GM21447 (cell line): ENCODE measurements around the gene CAMTA2.
A peak's percentile ranks its signal among the peaks of the same experiment; 100 is the strongest.

Experiments used
- ATAC-seq: cut with Tn5 transposase; IDR thresholded peaks from one replicate; pipeline ENCODE4 v1.9.1; 2021; ENCODE audit not compliant: unreplicated experiment

Gene CAMTA2

DNA sequence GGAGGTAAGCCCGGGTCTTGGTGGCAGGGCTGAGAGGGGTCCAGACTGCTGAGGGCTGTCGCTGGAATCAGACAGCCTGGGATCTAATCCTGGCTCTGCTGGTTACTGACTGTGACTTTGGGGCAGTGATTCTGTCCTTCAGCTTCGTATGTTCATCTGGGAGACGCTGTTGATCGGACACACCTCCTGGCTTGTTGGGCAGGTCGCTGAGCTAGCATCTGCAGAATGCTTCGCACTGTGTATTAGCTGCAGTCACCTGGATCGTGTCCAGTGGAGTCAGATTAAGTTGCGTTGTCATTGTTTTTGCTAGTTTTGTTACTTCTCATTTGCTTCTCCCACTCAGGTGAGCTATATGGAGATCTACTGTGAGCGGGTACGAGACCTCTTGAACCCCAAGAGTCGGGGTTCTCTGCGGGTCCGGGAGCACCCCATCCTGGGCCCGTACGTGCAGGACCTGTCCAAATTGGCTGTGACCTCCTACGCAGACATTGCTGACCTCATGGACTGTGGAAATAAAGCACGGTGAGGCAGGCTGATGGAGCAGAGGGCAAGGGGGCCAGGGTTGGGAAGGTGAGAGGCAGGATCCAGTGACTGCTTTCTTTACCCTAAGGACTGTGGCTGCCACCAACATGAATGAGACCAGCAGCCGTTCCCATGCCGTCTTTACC lies 14.8 kb upstream of the CAMTA2 start:
- no peak for ATAC-seq

DNA sequence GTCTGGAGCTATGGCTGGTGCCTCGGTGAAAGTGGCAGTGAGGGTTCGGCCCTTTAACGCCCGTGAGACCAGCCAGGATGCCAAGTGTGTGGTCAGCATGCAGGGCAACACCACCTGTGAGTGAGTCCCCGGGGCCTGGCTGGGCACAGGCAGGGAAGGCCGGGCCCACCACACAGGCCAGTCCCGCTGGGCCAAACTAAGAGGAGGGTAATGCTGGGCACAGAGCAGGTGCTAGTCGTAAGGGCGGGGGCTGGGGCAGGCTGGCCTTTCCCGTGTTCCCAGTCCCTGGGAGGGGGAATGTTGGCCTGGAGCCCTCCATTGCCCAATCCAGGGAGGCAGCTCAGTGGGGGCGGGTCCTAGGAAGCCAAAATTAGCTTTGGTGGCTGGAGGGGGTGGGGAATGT lies 12.8 kb upstream of the CAMTA2 start:
- no peak for ATAC-seq

DNA sequence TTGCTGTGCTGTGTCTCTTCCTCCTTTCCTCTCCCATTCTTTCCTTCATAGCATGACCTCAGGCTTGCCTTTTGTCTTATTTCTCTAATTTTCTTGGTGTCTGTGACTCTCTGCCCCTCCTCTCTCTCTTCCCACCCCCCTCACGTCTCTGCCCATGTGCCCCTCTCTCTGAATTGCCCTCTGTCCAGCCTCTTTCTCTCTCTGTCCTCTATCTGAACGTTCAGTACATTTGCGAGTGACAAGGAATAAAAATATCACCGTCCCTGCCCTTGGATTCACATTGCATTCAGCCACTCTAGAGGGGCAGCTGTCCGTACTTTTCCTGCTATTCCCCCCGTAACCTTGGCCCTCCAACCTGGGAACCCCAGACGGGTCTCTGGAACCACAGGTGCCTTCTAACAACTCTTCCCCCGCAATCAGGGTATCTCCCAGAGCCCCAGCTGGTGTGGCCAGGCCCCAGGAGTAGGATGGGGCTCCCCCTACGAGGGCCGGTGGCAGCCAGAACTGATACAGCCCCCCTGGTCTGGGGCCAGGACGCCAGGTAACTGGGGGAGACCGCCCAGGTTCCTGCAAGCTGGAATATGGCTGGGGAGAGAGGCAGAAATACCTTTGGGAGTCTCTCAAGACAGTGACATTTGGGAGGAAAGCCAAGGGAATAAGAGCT lies 12.1 kb upstream of the CAMTA2 start:
- ATAC-seq = no peak

DNA sequence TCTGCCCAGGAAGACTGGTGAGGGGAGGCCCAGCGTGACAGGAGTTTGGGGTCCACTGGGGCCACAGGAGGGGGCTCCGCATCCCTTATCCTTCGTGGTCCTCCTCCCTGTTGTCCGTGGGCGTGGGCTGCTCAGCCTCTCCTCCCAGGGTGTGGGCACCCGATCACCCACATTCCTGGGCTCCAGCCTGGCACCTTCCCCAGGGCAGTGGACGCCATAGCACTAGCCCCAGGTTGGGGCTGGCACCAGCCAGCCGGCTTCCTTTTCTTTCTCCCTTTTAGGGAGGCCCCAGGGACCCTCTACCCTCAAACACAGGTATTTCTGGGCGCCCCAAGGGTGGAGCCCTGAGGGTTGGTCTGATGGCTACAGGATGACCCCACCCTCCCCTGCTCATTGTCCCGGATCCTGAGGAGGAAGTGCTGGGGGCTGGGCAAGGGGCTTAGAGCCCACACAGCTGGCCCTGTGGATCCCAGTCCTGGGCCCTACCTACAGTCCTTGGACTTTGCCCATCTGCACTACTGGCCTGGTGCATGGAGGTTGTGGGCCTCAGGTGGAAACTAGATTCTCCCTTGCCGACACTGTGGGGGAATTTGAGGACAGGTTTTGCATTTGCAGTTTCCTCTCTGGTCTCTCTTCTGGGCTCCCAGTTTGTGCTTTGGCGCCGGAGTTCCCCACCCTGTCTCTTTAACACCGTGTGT lies 11.4 kb upstream of the CAMTA2 start:
- no peak for ATAC-seq

DNA sequence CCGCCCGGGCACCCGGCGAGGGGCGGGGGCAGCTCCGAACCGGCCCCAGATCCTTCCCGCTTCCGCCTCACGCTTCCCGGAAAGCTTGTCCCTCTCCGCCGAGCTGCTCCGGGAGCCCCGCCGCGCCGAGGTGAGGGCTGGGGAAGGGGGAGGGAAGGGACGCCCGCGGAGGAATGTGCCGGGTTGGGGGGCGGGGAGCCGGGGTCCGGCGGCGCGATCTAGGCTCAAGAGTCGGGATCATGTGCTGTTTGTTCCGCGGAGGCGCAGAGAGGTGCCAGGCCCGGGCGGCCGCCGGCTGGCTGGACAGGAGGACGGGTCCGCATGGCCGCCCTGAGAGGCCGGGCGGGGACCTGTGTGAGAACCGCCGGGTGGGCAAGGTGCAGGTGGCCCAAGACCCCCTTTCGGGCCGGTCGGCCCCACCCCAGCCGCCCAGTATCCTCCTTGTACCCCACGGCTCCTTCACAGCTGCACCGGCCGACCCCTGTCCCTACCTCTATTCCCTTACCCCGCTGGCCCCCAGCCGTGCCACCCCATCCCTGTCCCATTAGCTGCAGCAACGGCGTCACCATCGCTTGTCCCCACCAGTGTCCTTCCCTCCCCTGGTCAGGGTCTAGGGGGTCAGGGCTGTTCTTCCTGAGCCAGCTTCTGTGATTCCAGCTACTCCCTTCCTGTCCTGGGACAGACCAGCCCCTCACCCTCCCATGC lies 10.7 kb upstream of the CAMTA2 start:
- ATAC-seq = peak; percentile 12

DNA sequence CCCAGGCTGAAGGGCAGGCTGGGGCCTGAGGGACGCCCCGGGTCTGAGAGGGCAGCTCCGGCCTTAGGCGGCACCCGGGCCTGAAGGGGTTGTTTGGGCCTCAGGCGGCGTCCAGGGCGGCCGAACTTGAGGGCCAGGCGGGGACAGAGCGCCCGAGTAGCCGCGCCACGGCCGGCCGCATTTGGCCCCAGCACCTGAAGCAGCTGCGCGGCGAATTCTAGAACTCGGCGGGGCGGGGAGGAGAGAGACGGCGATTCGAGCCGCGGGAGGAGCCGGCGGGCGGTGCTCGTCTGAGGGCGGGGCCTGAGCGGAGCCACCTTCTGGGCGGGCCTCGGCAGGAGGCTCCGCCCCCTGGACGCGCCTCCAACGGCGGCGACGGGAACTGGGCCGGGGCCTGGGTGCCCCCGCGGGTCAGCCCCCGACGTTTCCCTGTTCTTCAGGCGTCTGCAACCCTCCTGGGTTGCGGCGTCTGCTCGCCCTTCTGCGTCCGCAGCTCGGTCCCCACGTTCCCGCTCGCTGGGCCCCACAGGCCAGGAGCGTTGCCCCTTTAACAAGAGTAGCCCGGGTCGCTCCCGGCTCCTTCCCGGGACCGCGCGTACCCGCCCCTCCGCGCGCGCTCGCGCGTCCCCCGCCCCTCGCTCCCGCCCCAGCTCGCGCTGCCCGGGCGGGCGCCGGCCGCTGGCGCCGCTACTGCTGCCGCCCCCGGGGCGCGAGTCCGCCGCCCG lies 10.0 kb upstream of the CAMTA2 start, which contains the start of the genes INCA1 and KIF1C:
TSS of gene INCA1 (minus strand) at position 221 of the 725 bp plus-strand sequence. CDS start 3,085 bp downstream, outside the sequence.
TSS of gene KIF1C (plus strand) at position 649 of the 725 bp plus-strand sequence. CDS start 2,297 bp downstream, outside the sequence.
- ATAC-seq = peak; percentile 65

DNA sequence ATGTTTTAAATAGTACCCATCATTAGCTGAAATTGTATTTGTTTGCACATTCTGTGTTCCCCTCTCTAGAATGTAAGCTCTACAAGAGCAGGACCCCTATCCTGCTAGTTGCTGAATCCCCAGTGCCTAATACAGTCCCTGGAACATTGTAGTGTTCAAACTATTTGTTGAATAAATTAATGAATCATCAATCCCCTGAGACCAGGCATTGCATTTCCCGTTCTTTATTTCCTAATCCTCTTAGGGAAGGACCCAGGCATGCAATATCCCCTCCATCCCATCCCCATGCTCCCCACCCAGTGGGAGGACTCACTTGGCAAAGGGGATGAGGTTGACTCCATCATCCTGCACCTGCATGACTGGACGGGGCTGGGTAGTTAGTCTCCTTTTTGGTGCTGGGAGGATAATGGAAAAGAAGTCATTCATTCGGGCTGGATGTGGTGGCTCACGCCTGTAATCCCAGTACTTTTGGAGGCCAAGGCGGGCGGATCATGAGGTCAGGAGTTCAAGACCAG lies 6.7 kb upstream of the CAMTA2 start:
- ATAC-seq = no peak

DNA sequence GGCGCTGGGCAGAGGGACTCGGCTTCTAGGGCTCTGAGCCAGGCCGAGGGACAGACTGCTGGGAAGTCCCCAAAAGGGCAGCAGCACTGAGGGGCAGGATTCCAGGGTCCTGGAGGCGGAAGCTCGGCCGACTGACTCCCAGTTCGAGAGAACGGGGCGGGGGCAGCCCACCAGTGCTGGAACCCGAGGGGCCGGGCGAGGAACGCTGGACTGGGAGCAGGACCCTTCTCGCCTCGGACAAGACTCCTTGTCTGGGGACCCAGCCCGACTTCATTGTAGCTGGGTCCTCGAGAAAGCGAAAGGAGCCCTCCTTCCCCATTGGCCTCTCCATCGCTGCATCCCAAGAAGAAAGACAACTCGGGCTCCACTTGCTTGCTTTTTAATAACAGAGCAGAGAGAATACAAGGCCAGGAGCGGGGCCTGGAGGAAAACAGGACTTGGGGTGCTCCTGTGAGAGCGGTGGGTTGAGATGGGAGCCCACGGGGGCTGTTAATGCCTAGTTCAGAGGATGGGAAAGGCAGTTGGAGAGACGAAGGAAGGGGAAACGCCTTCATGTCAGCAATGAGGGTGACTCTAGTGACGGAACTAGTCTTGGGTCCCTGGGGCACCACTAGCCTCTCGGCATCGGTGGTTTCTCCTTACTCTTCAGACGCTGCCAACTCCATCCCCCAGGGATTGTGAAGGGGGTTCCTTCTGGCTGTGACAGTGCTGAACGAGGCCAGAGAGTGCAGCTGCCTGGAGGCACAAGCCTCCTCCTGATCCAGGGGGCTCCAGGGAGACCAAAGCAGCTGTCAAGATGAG lies 492 bp upstream of the CAMTA2 start:
- no peak for ATAC-seq

DNA sequence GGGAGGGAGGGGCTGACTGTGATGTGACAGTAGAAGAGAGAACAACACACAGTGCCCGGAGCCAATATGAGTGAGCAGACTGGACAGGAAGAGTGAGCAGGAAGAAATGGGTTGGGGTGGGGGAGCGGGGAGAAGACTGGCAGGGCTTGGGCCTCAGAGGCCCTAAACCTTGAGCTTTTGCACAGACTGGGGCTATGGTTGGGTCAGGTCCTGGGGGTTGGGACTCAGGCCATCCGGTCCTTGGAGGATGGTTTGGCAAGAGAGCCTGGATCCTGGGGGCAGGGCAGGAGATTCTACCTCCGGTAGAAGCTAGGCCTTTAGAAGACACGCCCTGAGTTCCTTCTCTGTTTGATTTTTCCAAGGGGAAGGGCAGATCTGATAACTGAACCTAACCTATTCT lies 1.1 kb downstream of the CAMTA2 start:
- ATAC-seq = no peak

DNA sequence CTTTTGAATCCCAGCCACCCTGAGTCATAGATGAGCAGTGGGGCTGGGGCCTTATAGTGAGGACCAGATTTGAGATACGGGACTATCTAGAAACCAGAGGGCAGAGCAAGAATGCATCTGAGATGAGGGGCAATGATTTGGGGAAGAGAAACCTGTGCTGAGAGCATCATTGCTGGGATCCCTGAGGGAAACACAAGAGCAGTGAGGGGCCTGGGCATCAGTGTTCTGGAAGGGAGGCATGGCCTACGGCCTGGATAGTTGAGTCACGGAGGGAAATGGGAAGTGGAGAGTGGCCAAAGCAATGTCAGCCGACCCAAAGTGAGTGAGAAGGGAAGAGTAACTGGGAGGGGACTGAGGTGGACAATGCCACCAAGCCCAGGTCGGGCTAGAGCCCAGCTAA lies 5.2 kb downstream of the CAMTA2 start:
- no peak for ATAC-seq

DNA sequence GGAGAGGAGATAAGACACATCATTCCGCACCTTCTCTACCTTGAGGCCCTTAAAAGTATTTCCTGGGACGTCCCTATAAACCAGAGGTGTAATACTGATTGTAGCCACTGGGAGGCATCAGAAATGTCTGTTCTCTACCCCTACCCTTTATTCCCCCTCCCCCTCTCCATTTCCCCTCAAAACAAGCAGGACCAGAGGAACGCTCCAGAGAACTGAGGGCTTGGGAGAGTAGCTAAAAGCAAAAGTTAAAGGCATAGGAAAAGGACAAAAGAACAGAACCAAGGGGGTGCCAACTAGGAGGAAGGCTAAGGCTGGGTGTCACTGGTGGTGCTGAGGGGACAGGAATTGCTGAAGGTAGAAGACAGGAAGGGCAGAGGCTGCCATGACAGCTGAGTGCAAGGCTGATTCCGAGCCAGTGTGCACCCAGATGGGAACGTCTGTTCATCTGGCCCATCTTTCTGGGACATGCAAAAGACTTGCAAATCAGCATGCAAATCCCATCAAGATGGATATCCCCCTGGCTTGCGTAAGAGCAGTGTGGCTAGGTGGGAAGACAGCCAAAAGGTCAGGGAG lies 6.7 kb downstream of the CAMTA2 start:
- no peak for ATAC-seq

DNA sequence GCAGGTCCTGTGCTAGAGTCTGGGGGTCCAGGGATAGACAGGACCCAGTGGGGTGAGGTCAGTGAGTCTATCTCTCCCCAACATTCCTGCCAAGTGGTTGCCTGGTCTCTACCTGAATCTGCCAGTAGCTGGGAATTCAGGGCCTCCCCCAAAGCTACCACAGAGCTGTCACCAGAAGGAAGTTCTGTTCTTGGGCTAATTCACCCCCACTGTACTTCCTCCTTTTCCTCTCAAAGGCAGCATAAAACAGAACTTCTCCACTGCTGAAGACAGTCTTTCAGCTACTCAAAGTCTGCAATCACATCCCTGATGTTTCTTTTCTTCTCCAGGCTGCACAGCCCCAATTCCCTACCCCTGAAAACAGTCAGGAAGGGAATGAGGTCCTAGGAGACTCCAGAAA lies 8.7 kb downstream of the CAMTA2 start:
- no peak for ATAC-seq

DNA sequence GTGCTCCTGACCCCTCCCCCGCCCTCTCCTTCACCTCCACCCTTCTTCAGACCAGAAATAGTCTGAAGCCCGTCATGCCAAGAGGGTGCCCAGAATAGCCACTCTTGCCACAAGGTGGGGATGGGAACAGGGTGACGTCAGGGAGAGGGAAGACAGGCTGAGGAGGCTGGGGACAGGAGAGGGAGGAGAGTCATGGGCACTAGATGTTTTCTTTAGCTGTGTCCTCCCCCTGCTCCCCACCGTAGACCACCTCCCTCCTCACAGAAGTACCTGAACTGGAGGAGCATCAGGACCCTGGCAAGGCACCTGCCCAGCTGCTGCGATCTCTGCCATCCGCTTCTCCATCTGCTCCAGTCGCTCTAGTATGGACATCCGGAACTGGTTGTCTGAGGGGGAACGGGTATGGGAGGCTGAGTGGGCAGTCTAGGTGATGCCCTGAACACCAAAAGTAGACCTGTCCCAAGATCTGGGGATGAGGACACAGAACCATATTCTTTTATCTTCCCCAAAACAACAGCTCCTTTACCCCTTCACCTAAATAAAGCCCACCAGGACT lies 13.3 kb downstream of the CAMTA2 start:
- no peak for ATAC-seq

DNA sequence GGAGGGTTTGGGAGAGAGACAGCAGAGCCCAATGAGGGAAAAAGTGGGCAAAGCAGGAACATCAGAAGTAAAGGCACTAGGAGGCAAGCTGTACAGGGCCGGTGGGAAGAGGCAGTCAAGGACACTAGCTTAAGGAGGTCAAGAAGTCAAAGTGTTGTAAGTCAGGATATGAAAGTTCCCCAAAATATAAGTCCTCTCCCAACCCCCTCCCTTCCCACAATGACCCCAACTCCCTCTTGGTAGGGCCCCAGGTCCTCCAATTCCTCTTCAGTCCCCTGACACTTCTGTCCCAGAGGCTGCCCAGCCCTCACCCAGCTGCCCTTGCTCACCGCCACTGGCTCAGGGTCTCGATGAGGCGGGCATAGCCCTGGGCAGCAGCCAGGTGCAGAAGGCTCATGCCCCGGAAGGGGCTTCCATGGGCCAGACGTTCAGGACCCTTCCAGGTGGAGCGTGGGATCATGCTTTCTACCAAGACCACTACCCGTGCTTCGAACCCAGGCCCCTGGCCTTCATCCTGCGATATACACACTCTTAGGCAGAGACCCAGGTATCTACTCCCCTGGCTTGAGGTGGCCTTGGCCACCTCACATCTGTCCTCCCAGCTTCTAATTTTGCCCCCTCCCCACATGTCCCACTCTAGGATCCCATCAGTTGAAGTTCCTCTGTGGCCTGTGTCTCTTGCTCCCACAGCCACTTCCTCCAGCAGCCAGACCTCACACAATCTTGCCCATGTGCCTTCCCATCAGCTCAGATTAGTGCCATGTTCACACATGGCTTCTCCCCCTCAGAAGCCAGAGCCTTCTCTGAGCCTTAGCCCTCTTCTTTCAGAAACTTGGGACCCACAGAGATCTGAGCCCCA lies 14.0 kb downstream of the CAMTA2 start:
- no peak for ATAC-seq

DNA sequence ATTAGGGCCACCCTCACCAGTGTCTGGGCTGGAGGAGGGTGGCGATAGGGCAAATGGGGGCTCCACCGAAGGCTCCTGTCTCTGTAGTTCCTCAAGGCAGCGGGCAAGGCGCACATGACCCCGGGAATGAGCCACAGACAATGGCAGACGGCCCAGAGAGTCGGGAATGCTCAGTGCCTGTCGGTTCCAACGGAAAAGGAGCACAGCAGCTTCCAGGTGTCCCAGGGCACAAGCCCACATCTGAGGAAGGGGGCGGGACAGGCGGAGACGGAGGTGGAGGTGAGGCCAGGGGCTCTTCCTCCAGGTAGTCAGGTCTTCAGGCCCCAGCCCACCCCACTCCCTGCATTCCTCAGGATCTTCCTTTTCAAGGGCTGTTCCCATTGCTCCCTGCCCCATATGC lies 14.7 kb downstream of the CAMTA2 start:
- ATAC-seq = no peak

DNA sequence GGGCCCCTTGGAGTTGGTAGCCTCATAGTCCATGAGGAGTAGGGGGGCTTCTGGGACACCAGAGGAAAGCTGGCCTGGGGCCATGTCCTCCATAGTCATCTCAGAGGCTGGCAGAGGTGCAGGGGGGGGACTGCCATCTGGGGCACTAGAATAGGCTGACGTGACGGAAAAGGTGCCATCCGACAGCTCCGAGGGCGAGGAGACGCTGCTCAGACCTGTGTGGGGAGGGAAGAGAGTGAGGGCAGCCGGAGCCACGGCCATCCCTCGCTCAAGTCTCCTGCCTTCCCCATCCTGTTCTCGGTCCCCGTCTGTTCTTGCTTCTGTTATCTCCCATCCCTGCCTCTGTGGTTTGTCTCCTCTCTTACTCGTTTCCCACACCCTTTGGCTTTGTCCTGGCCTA lies 15.2 kb downstream of the CAMTA2 start:
- ATAC-seq = no peak

DNA sequence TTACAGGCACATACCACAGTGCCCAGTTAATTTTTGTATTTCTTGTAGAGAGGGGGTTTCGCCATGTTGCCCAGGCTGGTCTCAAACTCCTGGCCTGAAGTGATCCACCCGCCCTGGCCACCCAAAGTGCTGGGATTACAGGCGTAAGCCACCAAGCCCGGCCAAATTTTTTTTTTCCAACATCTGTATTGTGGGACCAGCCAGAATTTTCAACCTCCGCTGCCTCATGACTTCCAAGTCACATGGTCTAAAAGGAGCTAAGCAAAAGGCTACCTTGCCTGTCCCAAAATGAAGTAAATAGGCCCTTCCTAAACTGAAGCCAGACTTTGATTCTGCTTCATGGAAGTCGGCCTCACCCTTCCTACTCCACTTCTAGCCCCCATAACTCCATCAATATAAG lies 15.6 kb downstream of the CAMTA2 start:
- no peak for ATAC-seq

DNA sequence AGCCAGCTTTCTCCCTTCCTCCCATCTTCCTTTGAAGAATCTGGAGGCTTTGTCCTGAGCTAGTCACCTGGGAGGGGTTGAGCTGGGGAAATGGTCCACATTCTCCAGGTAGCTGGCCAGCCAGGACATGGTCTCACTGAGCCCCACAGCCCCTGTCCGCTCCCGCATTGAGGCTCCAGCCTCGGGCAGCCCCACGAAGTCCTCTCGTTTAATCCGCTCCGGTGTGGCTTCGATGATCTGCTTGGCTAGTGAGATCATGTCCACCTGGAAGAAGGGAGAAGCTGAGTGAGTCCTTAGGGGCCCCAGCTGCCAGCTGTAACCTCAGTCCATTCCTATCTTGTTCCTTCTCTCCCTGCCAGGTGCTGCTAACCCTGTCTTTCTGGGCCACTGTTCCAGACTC lies 17.2 kb downstream of the CAMTA2 start:
- ATAC-seq = no peak
